Measurements from ENCODE around the gene CPVL.

Gene CPVL

DNA sequence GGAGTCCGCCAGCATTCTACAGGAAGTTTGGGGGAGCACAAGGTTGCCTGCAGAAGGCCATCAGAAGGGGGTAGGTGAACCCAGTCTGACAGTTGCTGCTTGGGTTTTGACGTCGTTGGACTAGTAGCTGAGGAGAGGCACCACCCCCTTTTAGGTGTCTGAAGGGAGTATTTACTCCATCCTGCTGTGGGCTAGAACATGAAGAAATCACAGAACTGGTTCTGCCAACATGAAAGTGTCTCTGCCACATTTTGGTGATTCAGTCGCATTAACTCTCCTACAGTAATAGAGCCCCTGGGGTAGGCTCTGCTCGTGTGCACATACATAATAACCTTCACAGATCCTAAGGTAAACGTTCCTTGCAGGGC is 187.4 kb downstream of the CPVL start:
- no peak for DNase-seq

DNA sequence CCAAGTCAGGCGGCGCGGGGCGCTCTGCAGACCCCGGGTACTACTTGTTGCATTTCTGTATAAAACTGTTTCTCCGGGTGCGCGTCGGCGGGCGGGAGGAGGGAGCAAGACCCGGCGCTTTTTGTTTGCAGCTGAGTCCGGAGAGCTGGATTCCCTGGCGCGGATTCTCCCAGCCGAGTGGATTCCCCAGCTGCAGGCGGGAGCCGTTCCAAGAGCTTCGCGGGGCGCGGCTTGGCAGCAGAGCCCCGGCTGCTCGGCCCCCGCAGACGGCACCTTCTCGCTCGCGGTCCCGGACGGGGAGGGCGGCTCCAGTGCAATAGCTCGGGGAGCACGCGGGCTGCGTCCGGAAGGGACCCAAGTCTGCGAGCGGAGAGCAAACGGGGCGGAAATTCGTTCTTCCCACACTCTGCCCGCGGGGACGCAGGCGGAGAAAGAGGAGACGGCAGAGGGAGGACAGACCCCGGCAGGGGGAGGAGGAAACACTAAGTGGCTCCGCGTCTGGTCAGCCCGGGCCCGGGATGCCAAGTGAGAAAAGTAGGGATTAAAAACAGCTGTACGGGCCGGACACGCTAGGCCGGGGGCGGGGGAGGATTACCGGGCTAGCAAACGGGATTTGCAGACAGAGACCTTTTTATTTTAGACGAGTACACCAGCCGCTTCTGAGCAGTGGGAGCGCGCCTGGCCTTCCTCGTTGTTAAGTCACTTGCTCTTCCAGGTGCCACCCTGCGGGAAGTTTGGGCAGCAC is 187.9 kb downstream of the CPVL start, which contains the start of gene TRIL:
TSS of gene TRIL (minus strand) at position 96 of the 745 bp plus-strand sequence. CDS start 284 bp downstream, outside the sequence.
- no peak for DNase-seq

DNA sequence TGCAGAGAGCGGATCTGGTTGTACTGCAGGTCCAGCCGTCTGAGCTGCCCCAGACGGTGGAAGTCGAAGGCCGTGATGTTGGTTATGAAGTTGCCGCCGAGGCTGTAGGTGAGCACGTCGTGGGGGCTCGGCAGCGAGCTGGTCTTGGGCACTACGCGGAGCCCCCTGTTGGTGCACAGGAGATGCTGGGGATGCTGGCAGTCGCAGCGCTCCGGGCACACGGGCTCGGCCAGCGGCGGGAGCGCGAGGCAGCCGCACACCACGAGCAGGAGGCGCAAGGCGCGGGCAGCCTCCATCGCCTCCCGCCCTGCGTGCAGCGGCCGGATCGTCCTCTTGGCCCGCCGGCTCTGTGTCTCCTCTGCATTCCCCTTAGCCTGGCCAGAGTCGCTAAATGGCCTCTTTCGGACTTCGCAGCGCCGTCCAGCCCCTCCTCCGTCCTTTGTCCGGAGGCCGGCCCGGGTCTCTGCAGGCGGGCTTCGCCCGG is 188.5 kb downstream of the CPVL start:
- peak; percentile 1 for DNase-seq

DNA sequence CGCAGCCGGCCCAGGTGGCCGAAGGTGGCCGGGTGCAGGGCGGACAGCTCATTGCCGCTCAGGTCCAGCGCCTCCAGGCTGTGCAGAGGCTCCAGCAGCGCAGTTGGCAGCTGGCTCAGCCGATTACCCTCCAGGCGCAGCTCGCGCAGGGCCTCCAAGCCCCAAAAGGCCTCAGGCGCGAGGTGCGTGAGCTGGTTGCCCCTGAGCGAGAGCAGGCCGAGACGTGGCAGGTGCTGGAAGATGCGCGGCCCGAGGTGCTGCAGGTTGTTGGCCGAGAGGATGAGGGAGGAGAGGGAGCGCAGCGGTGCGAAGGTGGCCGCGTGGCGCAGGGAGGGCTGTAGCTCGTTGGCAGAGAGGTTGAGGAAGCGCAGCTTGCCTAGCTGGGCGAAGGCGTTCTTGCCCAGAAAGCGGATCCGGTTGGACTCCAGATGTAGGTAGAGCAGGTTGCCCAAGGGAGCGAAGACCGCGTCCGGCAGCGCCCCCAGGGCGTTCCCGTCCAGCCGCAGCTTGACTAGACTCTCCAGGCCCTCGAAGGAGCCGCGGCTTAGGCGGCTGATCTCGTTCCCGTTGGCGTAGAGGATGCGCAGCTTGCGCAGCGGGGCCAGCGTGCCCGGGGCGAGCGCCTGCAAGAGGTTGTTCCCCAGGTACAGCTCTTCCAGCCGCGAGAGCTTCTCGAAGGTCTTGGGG is 189.1 kb downstream of the CPVL start:
- peak; percentile 19 for DNase-seq

DNA sequence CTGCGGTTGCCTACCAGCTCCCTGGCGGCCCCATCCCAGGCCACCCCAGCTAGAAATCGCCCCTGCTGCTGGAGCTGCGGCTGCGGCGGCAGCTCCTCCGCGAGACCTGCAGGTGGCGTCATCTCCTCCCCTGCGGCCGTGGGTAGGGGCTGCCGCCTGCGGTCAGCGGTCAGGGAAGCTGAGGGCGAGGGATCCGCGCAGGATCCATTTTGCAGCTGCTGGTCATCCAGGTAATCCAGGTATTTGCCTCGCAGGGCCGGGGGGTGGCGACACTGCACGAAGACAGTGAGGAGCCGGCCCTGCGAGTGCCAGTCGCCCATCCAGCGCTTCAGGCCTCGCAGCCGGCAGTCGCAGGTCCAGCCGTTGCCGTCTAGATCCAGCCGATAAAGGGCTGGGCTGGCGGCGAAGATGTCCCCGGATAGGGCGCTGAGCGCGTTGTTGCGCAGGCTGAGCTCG is 189.7 kb downstream of the CPVL start:
- DNase-seq: peak; percentile 32

DNA sequence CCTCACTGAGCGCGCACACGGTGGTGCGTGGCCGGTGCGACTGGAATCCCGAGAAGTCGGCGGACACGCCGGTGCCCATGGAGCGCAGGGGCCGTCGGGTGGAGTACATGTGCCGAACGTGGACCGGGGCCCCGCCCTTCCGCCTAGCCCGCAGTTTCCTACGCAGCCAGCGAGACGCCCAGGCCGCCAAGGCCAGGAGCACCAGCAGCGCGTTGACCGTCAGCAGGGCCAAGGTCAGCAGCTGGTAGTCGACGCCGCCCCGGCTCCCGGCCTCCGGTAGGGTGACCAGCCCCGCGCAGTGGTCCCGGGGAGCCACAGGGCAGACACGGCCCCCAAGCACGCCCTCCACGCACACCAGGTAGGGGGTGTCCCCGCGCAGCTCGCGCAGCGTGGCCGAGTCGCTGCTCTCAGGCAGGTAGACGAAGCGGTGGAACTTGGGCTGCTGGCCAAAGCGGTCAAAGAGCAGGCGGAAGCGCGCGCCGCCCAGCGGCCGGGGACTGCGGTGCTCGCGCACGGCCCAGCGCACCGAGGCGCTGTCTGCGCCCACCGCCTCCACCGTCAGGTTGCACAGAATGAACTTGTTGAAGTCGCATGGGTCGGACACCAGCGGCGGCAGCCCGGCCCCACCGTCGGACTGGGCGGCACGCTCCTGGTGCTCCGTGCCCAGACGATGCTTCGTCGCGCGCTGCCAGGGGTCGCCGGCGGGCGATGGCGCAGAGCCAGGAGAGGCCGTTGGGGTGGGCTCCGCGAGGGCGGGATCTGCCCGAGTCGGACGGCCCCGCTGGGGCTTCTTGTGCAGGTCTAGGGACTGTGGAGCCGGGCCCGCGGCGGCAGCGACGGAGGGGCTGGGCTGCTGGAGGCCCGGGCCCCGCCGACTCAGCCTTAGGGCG is 190.4 kb downstream of the CPVL start:
- DNase-seq: peak; percentile 45

DNA sequence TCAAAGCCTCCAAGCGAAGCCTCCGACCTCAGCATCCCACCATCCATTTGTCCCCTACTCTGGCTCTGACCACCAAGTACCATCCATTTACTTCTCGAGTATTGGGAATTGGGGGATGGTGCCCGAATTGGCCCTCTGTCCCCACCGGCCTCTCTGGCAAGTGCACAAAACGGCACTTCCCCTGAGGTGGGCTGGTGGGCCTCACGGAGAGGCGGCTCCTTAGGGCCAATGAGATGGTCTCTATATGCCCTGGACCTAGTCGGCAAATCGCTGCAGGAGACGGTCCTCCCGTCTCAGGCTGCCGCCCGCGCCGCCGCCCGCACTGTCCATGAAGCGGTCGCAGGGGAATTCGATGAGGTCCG is 191.0 kb downstream of the CPVL start:
- no peak for DNase-seq

DNA sequence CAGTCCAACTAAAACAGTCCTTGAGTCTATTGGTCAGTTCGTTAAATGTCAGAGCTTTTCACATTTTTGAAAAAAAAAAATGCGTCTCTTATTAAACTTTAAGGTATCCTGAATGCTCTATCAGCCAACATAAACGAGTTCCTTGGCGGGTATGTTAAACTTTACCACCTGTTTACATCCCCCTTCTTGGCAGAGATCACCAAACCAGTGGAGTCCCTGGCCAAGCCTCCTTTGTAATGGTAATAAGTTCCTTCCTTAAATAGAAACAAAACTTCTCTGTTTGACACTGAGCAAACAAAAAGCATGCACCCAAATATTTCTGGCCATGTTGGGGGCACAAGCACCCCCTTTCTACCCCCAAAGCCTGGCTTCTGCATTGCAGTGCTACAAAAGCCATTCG is 191.4 kb downstream of the CPVL start:
- no peak for DNase-seq

DNA sequence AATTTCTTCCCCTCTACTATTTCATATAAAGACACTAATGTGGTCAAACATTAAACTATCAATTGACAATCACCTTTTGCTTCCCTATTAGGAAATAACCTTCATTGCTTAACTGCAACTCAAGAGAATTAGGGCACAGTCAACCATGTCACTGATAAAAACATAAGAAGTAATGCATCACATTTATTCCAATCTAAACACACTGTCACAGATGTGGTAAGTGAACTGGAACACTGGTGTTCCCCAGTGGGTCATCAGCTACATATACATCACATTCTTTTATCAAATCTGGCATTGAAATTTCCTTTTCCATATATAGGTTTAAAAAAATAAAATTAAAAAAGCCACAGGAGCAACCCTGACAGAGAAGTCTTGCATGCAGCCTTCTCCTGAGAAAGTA is 191.9 kb downstream of the CPVL start:
- no peak for DNase-seq

DNA sequence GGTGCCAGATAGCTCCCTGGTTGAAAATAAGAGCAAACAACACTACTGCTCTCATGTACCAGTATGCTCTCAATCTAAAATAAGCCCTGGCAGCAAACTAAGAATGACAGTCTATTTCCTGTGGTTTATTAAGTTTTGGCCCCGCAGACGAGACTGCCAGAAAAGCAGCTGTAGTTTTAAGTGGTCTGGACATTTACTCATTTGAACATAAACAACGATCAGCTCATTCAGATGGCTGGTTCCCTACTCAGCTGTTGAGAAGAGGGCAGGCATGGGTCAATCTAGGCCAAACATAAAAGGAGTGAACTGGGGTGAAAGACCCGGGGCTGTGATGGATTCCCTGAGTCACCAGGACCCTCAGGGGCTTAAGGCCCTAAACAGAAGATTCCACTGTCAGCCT is 192.7 kb downstream of the CPVL start:
- no peak for DNase-seq

All from inflammatory macrophage treated with lipopolysaccharide for 4 hours (primary cell).